IMR-90 (cell line): ENCODE results near the gene DCAF6. TPM values are rescaled to one million over a fixed set of nuclear protein-coding genes. Genes with fewer than 3 reads are reported as not detected.

ENCODE experiments used
- ATAC-seq: fragments of 200-7000 bp; cut with Tn5 transposase; 2 replicates; pipeline ENCODE4 v1.9.1; 2020; ENCODE audit warnings: low read depth, mild to moderate bottlenecking, moderate library complexity
- BruUV-seq: library from RNA; stranded (reverse); fragments of 400-500 nt; replicated peaks from 2 replicates; lab custom pipeline; 2021; lab: Mats Ljungman, UMichigan
- CTCF ChIA-PET: fragments of 300-600 bp; formaldehyde crosslinking; extraction: SDS; loops from one replicate; lab custom pipeline; 2021; ENCODE audit warnings: antibody characterized with exemption; lab: Yijun Ruan, JAX
- POLR2A ChIA-PET: fragments of 300-600 bp; sonication (Branson Sonifier 250); formaldehyde crosslinking; loops from one replicate; lab custom pipeline; 2022; ENCODE audit warnings: antibody characterized with exemption; ENCODE audit not compliant: unreplicated experiment; lab: Charles Lee
- DNase-seq: peaks from one replicate; pipeline ENCODE4 v3.0.0; 2013
- H2AFZ ChIP-seq: replicated peaks from 2 replicates; pipeline ENCODE3; 2013; ENCODE audit warnings: low read length, mild to moderate bottlenecking; ENCODE audit not compliant: poor library complexity
- H2AK5ac ChIP-seq: 2 replicates; pipeline ENCODE4 v1.6.1; 2013; ENCODE audit warnings: low read depth, low read length, inconsistent platforms
- H2AK9ac ChIP-seq: replicated peaks from 2 replicates; pipeline ENCODE3; 2013; ENCODE audit warnings: mild to moderate bottlenecking, low read depth, low read length, moderate library complexity; ENCODE audit not compliant: poor library complexity
- H2BK120ac ChIP-seq: 2 replicates; pipeline ENCODE4 v1.6.1; 2013; ENCODE audit warnings: low read depth, low read length, inconsistent platforms
- H2BK15ac ChIP-seq: 3 replicates; pipeline ENCODE4 v1.6.1; 2013; ENCODE audit warnings: low read depth, low read length, inconsistent platforms
- H2BK20ac ChIP-seq: 2 replicates; pipeline ENCODE4 v1.6.1; 2013; ENCODE audit warnings: low read depth, mild to moderate bottlenecking, inconsistent platforms, low read length, moderate library complexity
- H2BK5ac ChIP-seq: 2 replicates; pipeline ENCODE4 v1.6.1; 2013; ENCODE audit warnings: mild to moderate bottlenecking, low read depth, low read length, inconsistent platforms; ENCODE audit not compliant: poor library complexity, severe bottlenecking
- H3K14ac ChIP-seq: replicated peaks from 2 replicates; pipeline ENCODE4 v1.6.1; 2013; ENCODE audit warnings: low read depth, low read length, inconsistent platforms
- H3K18ac ChIP-seq: 2 replicates; pipeline ENCODE4 v1.6.1; 2013; ENCODE audit warnings: low read depth, low read length, control low read depth
- H3K23ac ChIP-seq: 2 replicates; pipeline ENCODE4 v1.6.1; 2013; ENCODE audit warnings: low read depth, low read length, inconsistent platforms
- H3K27ac ChIP-seq: 2 replicates; pipeline ENCODE4 v1.5.1; 2013; ENCODE audit warnings: mild to moderate bottlenecking, control low read depth, low read length; ENCODE audit not compliant: insufficient read depth
- H3K27me3 ChIP-seq: 2 replicates; pipeline ENCODE4 v1.6.1; 2013; ENCODE audit warnings: low read length; ENCODE audit not compliant: control insufficient read depth, insufficient read depth
- H3K36me3 ChIP-seq: 2 replicates; pipeline ENCODE4 v1.6.1; 2013; ENCODE audit warnings: low read length, mixed read lengths; ENCODE audit not compliant: control insufficient read depth, insufficient read depth
- H3K4ac ChIP-seq: 2 replicates; pipeline ENCODE4 v1.6.1; 2013; ENCODE audit warnings: low read depth, low read length, inconsistent platforms
- H3K4me1 ChIP-seq: 2 replicates; pipeline ENCODE4 v1.6.1; 2013; ENCODE audit warnings: low read length, mixed read lengths; ENCODE audit not compliant: control insufficient read depth, insufficient read depth
- H3K4me2 ChIP-seq: 2 replicates; pipeline ENCODE4 v1.6.1; 2013; ENCODE audit warnings: low read depth, mild to moderate bottlenecking, control low read depth, low read length, moderate library complexity
- H3K4me3 ChIP-seq: 2 replicates; pipeline ENCODE4 v1.5.1; 2013; ENCODE audit warnings: low read depth, mild to moderate bottlenecking, control low read depth, low read length, moderate library complexity; ENCODE audit not compliant: insufficient read depth
- H3K56ac ChIP-seq: 2 replicates; pipeline ENCODE4 v1.6.1; 2013; ENCODE audit warnings: low read length, inconsistent platforms; ENCODE audit not compliant: insufficient read depth; ENCODE audit errors: extremely low read depth
- H3K79me1 ChIP-seq, 2 experiments: 2 replicates each; pipeline ENCODE4 v1.6.1; 2013; ENCODE audit warnings: low read length in 2 of 2, inconsistent platforms in 1 of 2, low read depth in 1 of 2
- H3K9ac ChIP-seq: 2 replicates; pipeline ENCODE4 v1.6.1; 2013; ENCODE audit warnings: low read depth, low read length, control low read depth
- H3K9me1 ChIP-seq: 2 replicates; pipeline ENCODE4 v1.6.1; 2013; ENCODE audit warnings: low read length, inconsistent platforms; ENCODE audit not compliant: insufficient read depth
- H3K9me3 ChIP-seq: 2 replicates; pipeline ENCODE4 v1.6.1; 2013; ENCODE audit warnings: low read length; ENCODE audit not compliant: control insufficient read depth, insufficient read depth
- H4K20me1 ChIP-seq: 2 replicates; pipeline ENCODE4 v1.6.1; 2013; ENCODE audit warnings: low read length, inconsistent platforms; ENCODE audit not compliant: insufficient read depth
- H4K5ac ChIP-seq: 2 replicates; pipeline ENCODE4 v1.6.1; 2013; ENCODE audit warnings: mild to moderate bottlenecking, low read depth, low read length, control low read depth
- H4K8ac ChIP-seq, 2 experiments: 2 replicates each; pipeline ENCODE4 v1.6.1; 2013; ENCODE audit warnings: low read depth in 2 of 2, low read length in 2 of 2, control low read depth in 1 of 2, inconsistent platforms in 1 of 2
- H4K91ac ChIP-seq: 2 replicates; pipeline ENCODE4 v1.6.1; 2013; ENCODE audit warnings: low read depth, low read length, inconsistent platforms; ENCODE audit not compliant: insufficient read depth
- BHLHE40 ChIP-seq: fragments of 150-350 bp; IDR thresholded peaks from 2 replicates; pipeline ENCODE4 v1.6.1; 2016; ENCODE audit warnings: mild to moderate bottlenecking, low read depth, low read length
- CHD1 ChIP-seq: IDR thresholded peaks from 2 replicates; pipeline ENCODE4 v1.6.1; 2012; ENCODE audit warnings: low read depth, low read length, improper control_type of control experiment
- CTCF ChIP-seq: conservative IDR thresholded peaks from 2 replicates; pipeline ENCODE4 v1.5.1; 2012; ENCODE audit warnings: mild to moderate bottlenecking, low read depth, low read length, improper control_type of control experiment
- FOS ChIP-seq: fragments of 150-350 bp; IDR thresholded peaks from 2 replicates; pipeline ENCODE4 v1.6.1; 2016; ENCODE audit warnings: low read depth, low read length
- MAFK ChIP-seq: IDR thresholded peaks from 2 replicates; pipeline ENCODE4 v1.6.1; 2012; ENCODE audit warnings: low read depth, low read length, improper control_type of control experiment
- MAZ ChIP-seq: IDR thresholded peaks from 2 replicates; pipeline ENCODE4 v1.6.1; 2012; ENCODE audit warnings: low read depth, mild to moderate bottlenecking, low read length, improper control_type of control experiment, moderate library complexity, borderline replicate concordance
- MXI1 ChIP-seq: IDR thresholded peaks from 2 replicates; pipeline ENCODE4 v1.6.1; 2012; ENCODE audit warnings: low read depth, mild to moderate bottlenecking, low read length, moderate library complexity, borderline replicate concordance
- NFE2L2 ChIP-seq: fragments of 150-350 bp; IDR thresholded peaks from 2 replicates; pipeline ENCODE4 v1.6.1; 2016; ENCODE audit warnings: low read depth, mild to moderate bottlenecking, low read length
- POLR2A ChIP-seq: IDR thresholded peaks from 2 replicates; pipeline ENCODE4 v1.6.1; 2012; ENCODE audit warnings: mild to moderate bottlenecking, low read depth, low read length
- RAD21 ChIP-seq: IDR thresholded peaks from 2 replicates; pipeline ENCODE4 v1.6.1; 2012; ENCODE audit warnings: low read length, improper control_type of control experiment
- RCOR1 ChIP-seq: IDR thresholded peaks from 2 replicates; pipeline ENCODE4 v1.6.1; 2012; ENCODE audit warnings: mild to moderate bottlenecking, low read length, improper control_type of control experiment; ENCODE audit not compliant: insufficient replicate concordance
- RFX5 ChIP-seq: IDR thresholded peaks from 2 replicates; pipeline ENCODE4 v1.8.0; 2012; ENCODE audit warnings: low read depth, mild to moderate bottlenecking, low read length, moderate library complexity
- SMC3 ChIP-seq: fragments of 150-350 bp; IDR thresholded peaks from 2 replicates; pipeline ENCODE4 v1.6.1; 2016; ENCODE audit warnings: low read depth, mild to moderate bottlenecking, antibody characterized with exemption, low read length, moderate library complexity
- USF2 ChIP-seq: fragments of 150-350 bp; IDR thresholded peaks from 2 replicates; pipeline ENCODE4 v1.6.1; 2017; ENCODE audit warnings: mild to moderate bottlenecking, antibody characterized with exemption, low read length, low read depth
- WGBS, 2 experiments: methylation state at CpG; one replicate each; pipeline versions ENCODE4 v1.1.5 to v1.1.7; 2013; ENCODE audit warnings: missing lambda C conversion rate in 2 of 2; ENCODE audit not compliant: insufficient read length in 1 of 2; ENCODE audit errors: extremely low coverage in 2 of 2; 5-methylcytosine and 5-hydroxymethylcytosine counted together
- dilution Hi-C: fragments of 300-500 bp; cut with HindIII; formaldehyde crosslinking; loops from one replicate; pipeline ENCODE4 v1.14.3; 2018; ENCODE audit warnings: low sequenced_read_pairs; ENCODE audit not compliant: unreplicated experiment
- in situ Hi-C: fragments of 300-500 bp; cut with MboI; formaldehyde crosslinking; loops from 3 replicates; pipeline ENCODE4 v1.14.3; 2019; ENCODE audit warnings: low sequenced_read_pairs, inconsistent platforms, mixed read lengths
- intact Hi-C: fragments of 100-400 bp; cut with micrococcal nuclease; formaldehyde crosslinking; loops from 2 replicates; pipeline ENCODE4 v1.10.0; 2022
- polyA plus RNA-seq, 3 experiments: library from polyadenylated mRNA; depleted of rRNA; stranded (reverse); fragments of >200 nt; gene quantifications; 2 replicates each; pipeline ENCODE4 v1.2.3, GENCODE V29; 2012; ENCODE audit warnings: low replicate concordance in 1 of 3
- total RNA-seq: library from RNA; depleted of rRNA; stranded (reverse); fragments of >200 nt; gene quantifications from 2 replicates; pipeline ENCODE4 v1.2.3, GENCODE V29; 2012
- TF ChIP-seq, protein P1 (sequence below): fragments of 150-350 bp; IDR thresholded peaks from 2 replicates; pipeline ENCODE4 v1.6.1; 2016; ENCODE audit warnings: low read depth, mild to moderate bottlenecking, low read length, moderate library complexity, borderline replicate concordance

DCAF6 gene
- total and polyA plus RNA-seq, 2 of the 4 experiments (the other 2 are of a cell fraction) = 60.4 to 88.7 TPM

DNA sequence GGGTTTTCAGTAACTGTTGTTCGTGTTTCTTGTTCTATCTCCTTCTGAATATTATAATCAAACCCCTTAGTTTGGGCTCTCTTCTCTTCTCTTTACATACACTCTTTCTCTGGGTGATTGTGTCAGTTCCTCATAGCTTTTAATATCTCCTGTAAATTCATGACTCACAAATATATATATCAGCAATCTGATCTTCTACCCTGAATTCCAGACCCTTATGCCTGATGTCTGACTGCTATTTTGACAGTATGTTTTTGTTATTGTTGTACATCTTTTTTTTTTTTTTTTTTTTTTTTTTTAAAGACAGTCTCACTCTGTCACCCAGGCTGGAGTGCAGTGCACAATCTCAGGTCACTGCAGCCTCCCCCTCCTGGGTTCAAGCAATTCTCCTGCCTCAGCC, 71.2 kb downstream of the DCAF6 start:
- H3K27ac ChIP-seq = no peak overlapping the region
- no peaks in the 10 kb centered on the region for H3K9me3 ChIP-seq
- H2BK5ac ChIP-seq = no peak overlapping the region
- H2AFZ ChIP-seq = no peak overlapping the region
- H3K79me1 ChIP-seq = peaks cover 3 to 4% of the 10 kb centered on the region in 2 experiments; a peak in 2 of 4 replicates
- H3K4me1 ChIP-seq = no peaks in the 10 kb centered on the region
- H3K56ac ChIP-seq = no peak overlapping the region
- POLR2A ChIA-PET = no interaction called here
- TF ChIP-seq CHD1 (no peak), SMC3 (no peak), MAZ (no peak), CTCF (no peak), NFE2L2 (no peak), POLR2A (no peak), USF2 (no peak), MXI1 (no peak), RCOR1 (no peak), RAD21 (no peak), MAFK (no peak), FOS (no peak), BHLHE40 (no peak), RFX5 (no peak)
- TF ChIP-seq, protein P1, sequence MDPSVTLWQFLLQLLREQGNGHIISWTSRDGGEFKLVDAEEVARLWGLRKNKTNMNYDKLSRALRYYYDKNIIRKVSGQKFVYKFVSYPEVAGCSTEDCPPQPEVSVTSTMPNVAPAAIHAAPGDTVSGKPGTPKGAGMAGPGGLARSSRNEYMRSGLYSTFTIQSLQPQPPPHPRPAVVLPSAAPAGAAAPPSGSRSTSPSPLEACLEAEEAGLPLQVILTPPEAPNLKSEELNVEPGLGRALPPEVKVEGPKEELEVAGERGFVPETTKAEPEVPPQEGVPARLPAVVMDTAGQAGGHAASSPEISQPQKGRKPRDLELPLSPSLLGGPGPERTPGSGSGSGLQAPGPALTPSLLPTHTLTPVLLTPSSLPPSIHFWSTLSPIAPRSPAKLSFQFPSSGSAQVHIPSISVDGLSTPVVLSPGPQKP = no peak
- no peak overlapping the region for H3K9ac ChIP-seq
- intact Hi-C loops = loop anchor here (10.0 kb wide), 1 partner anchor 47 kb away; no protein-coding TSS in a partner anchor
- no peaks in the 10 kb centered on the region for H3K27me3 ChIP-seq
- no peak for ATAC-seq
- H3K4me3 ChIP-seq = no peak overlapping the region
- no peak overlapping the region for H2BK20ac ChIP-seq
- dilution Hi-C loops = no loop called here
- H4K91ac ChIP-seq = no peak overlapping the region
- no peak overlapping the region for H4K8ac ChIP-seq
- no peak overlapping the region for H3K18ac ChIP-seq
- H2AK5ac ChIP-seq = no peak overlapping the region
- H2BK120ac ChIP-seq = no peak overlapping the region
- no peak overlapping the region for H3K4ac ChIP-seq
- no peaks in the 10 kb centered on the region for H3K9me1 ChIP-seq
- in situ Hi-C loops = no loop called here
- no peak overlapping the region for H3K14ac ChIP-seq
- H3K4me2 ChIP-seq = no peak overlapping the region
- WGBS, 2 experiments = no CpG with 5 or more reads among the region's 1 CpG
- no peak for DNase-seq
- no TSS peak for BruUV-seq
- H2AK9ac ChIP-seq = no peak overlapping the region
- CTCF ChIA-PET = no interaction called here
- H3K23ac ChIP-seq = no peak overlapping the region
- peaks cover 10% of the 10 kb centered on the region for H3K36me3 ChIP-seq
- no peak overlapping the region for H2BK15ac ChIP-seq
- H4K5ac ChIP-seq = no peak overlapping the region
- no peaks in the 10 kb centered on the region for H4K20me1 ChIP-seq
